ENCODE measurements around the gene SORCS1. TPM values are rescaled to one million over a fixed set of nuclear protein-coding genes. Genes with fewer than 3 reads are reported as not detected.

Gene SORCS1
- total and polyA plus RNA-seq, 2 of the 8 experiments (the other 6 are each of a cell fraction or from before 2014, with no cell fraction given): 4.1 to 4.6 TPM

GRCh38 chr10:106761906-106762305 lies 402.6 kb downstream of the SORCS1 start:
- Histone ChIP-seq H2AFZ (ENCODE audit: low read length) (no peak overlapping the region), H2BK5ac (ENCODE audit: low read depth, low read length) (no peak overlapping the region), H2BK12ac (ENCODE audit: low read depth, low read length) (no peak overlapping the region), H4K8ac (ENCODE audit: extremely low read depth, insufficient read depth, low read length) (no peak overlapping the region), H3K23ac (ENCODE audit: insufficient read length) (no peak overlapping the region), H3K4me3 (ENCODE audit: extremely low read depth in 1 of 4, insufficient read depth in 2 of 4, low read depth in 3 of 4, low read length in 4 of 4) (no peak overlapping the region), H3K23me2 (ENCODE audit: low read depth, low read length) (no peaks in the 10 kb centered on the region; the same call in 1 of the 2 replicates), H3K14ac (ENCODE audit: insufficient read length) (no peak overlapping the region), H3K79me2 (ENCODE audit: control insufficient read depth in 1 of 2, insufficient read depth in 2 of 2, low read length in 2 of 2) (no peaks in the 10 kb centered on the region), H3K9ac (replicated peaks in 1 of 4; ENCODE audit: extremely low read depth in 1 of 4, low read depth in 3 of 4, low read length in 3 of 4) (no peak overlapping the region), H4K91ac (replicated peaks; ENCODE audit: insufficient read length, low read length) (no peak overlapping the region), H2AK5ac (ENCODE audit: low read depth, low read length) (no peak overlapping the region), H3K9me3 (ENCODE audit: insufficient read depth in 2 of 2, low read depth in 1 of 2, low read length in 1 of 2) (no peaks in the 10 kb centered on the region), H3K18ac (ENCODE audit: extremely low read depth, low read length) (no peak overlapping the region), H3K27ac (ENCODE audit: low read depth, low read length) (no peak overlapping the region), H4K5ac (ENCODE audit: insufficient read length, low read depth, low read length) (no peak overlapping the region), H3K4me1 (replicated peaks in 1 of 4; ENCODE audit: control insufficient read depth in 3 of 4, insufficient read depth in 4 of 4, low read length in 3 of 4) (no peaks in the 10 kb centered on the region), H3K4ac (replicated peaks; ENCODE audit: insufficient read length, low read depth, low read length) (no peak overlapping the region), H3K27me3 (replicated peaks in 1 of 4; ENCODE audit: control insufficient read depth in 3 of 4, extremely low read depth in 1 of 4, insufficient read depth in 3 of 4, low read length in 3 of 4) (no peaks in the 10 kb centered on the region), H3K36me3 (ENCODE audit: control insufficient read depth in 2 of 4, insufficient read depth in 4 of 4, low read length in 3 of 4) (no peaks in the 10 kb centered on the region; a peak in 1 of 8 replicates), H3K4me2 (ENCODE audit: insufficient read depth in 1 of 2, low read depth in 2 of 2, low read length in 2 of 2) (no peak overlapping the region), H2BK15ac (ENCODE audit: low read length) (no peak overlapping the region), H4K20me1 (replicated peaks in 1 of 2; ENCODE audit: control insufficient read depth in 1 of 2, insufficient read depth in 2 of 2, low read length in 2 of 2) (no peaks in the 10 kb centered on the region), H2BK120ac (replicated peaks; ENCODE audit: low read depth, low read length) (no peak overlapping the region), H2BK20ac (ENCODE audit: low read length) (no peak overlapping the region), H3K79me1 (ENCODE audit: low read depth, low read length) (no peaks in the 10 kb centered on the region), H3K56ac (replicated peaks; ENCODE audit: insufficient read length, low read depth, low read length) (no peak overlapping the region)
- ChIA-PET POLR2A (ENCODE audit: partially characterized antibody) (no interaction called here), CTCF (ENCODE audit: partially characterized antibody) (interaction anchor here (1.0 to 5.3 kb wide), 3 partner anchors 33 to 56 kb away, joined by 3 to 15 read pairs (median 4); no protein-coding TSS in a partner anchor)
- 89% methylated on average over 4 of the region's 4 CpGs; no CpG with 5 or more reads in 1 of the 2 experiments for WGBS, 2 experiments (ENCODE audit: extremely low coverage in 1 of 2, insufficient coverage in 1 of 2, insufficient read length in 1 of 2, insufficient replicate concordance in 2 of 2, low coverage in 1 of 2, low lambda C conversion rate in 2 of 2, missing lambda C conversion rate in 1 of 2)
- FAIRE-seq: no peak
- no peak for TF ChIP-seq BACH1 (IDR thresholded peaks at IDR 0.05; ENCODE audit: low read length)
- TF ChIP-seq SAP30 (IDR thresholded peaks at IDR 0.05; ENCODE audit: insufficient read depth, insufficient replicate concordance, low read length): no peak
- no peak for TF ChIP-seq TEAD4 (IDR thresholded peaks at IDR 0.05; ENCODE audit: low read depth, low read length)
- TF ChIP-seq NRF1 (IDR thresholded peaks at IDR 0.05; ENCODE audit: low read depth, low read length): no peak
- no peak for TF ChIP-seq CEBPB (IDR thresholded peaks at IDR 0.05; ENCODE audit: low read depth, low read length)
- no peak for TF ChIP-seq JUN (IDR thresholded peaks at IDR 0.05; ENCODE audit: low read depth, low read length)
- TF ChIP-seq JUND (IDR thresholded peaks at IDR 0.05; ENCODE audit: low read length): no peak
- TF ChIP-seq SIN3A (conservative IDR thresholded peaks at IDR 0.05 in 1 of 2, IDR thresholded peaks at IDR 0.05 in 1 of 2; ENCODE audit: low read depth in 1 of 2, low read length in 2 of 2): no peak
- no peak for TF ChIP-seq RAD21 (IDR thresholded peaks at IDR 0.05 in 1 of 2, conservative IDR thresholded peaks at IDR 0.05 in 1 of 2; ENCODE audit: low read depth in 2 of 2, low read length in 2 of 2)
- no peak for TF ChIP-seq CHD2 (IDR thresholded peaks at IDR 0.05; ENCODE audit: low read length)
- TF ChIP-seq ATF3 (IDR thresholded peaks at IDR 0.05; ENCODE audit: insufficient read depth, low read depth, low read length): no peak
- TF ChIP-seq CTBP2 (IDR thresholded peaks at IDR 0.05; ENCODE audit: borderline replicate concordance, insufficient read depth, insufficient read length, low read length): no peak
- TF ChIP-seq TAF1 (IDR thresholded peaks at IDR 0.05; ENCODE audit: low read depth, low read length): no peak
- TF ChIP-seq BCL11A (IDR thresholded peaks at IDR 0.05; ENCODE audit: low read depth in 2 of 2, low read length in 2 of 2): no peak
- no peak for DNase-seq (ENCODE audit: low read depth in 1 of 2, low spot score in 2 of 2)
